Fibroblast of lung (primary cell): ENCODE results near the gene PRKAA1. TPM values are rescaled to one million over a fixed set of nuclear protein-coding genes. Genes with fewer than 3 reads are reported as not detected.

Experiments used
- DNase-seq, 2 donors: peaks; one replicate each; pipeline versions ENCODE4 v3.0.0 to v3.0.0-alpha.2; 2010; ENCODE audit warnings: low read depth in 2 of 2
- H2AFZ ChIP-seq: 2 replicates; pipeline ENCODE4 v1.5.1; 2012; ENCODE audit warnings: low read length, control low read depth, inconsistent platforms
- H3K27ac ChIP-seq: 2 replicates; pipeline ENCODE4 v1.5.1; 2011; ENCODE audit warnings: low read length, control low read depth; ENCODE audit not compliant: insufficient read depth
- H3K27me3 ChIP-seq: 2 replicates; pipeline ENCODE4 v1.5.1; 2011; ENCODE audit warnings: mild to moderate bottlenecking, low read length; ENCODE audit not compliant: control insufficient read depth, insufficient read depth
- H3K36me3 ChIP-seq: 2 replicates; pipeline ENCODE4 v1.5.1; 2011; ENCODE audit warnings: low read length; ENCODE audit not compliant: control insufficient read depth, insufficient read depth
- H3K4me1 ChIP-seq: 2 replicates; pipeline ENCODE4 v1.5.1; 2011; ENCODE audit warnings: low read length; ENCODE audit not compliant: control insufficient read depth, insufficient read depth; ENCODE audit errors: extremely low read depth
- H3K4me2 ChIP-seq: 2 replicates; pipeline ENCODE4 v1.5.1; 2011; ENCODE audit warnings: low read length, control low read depth; ENCODE audit not compliant: insufficient read depth; ENCODE audit errors: extremely low read depth
- H3K4me3 ChIP-seq, 4 experiments: fragments of 200-600 bp in 1 of 4; sonication (generic) in 1 of 4; replicated peaks in 1 of 4; 2 replicates each; pipeline ENCODE4 v1.5.1; 2011 to 2016; ENCODE audit warnings: low read length in 4 of 4, low read depth in 3 of 4, mild to moderate bottlenecking in 3 of 4, control low read depth in 2 of 4, inconsistent platforms in 1 of 4, mixed read lengths in 1 of 4; ENCODE audit not compliant: insufficient read depth in 1 of 4; ENCODE audit errors: control extremely low read depth in 1 of 4
- H3K79me2 ChIP-seq: 2 replicates; pipeline ENCODE4 v1.5.1; 2012; ENCODE audit warnings: mild to moderate bottlenecking, low read length, inconsistent platforms; ENCODE audit not compliant: control insufficient read depth, insufficient read depth
- H3K9ac ChIP-seq: 2 replicates; pipeline ENCODE4 v1.5.1; 2011; ENCODE audit warnings: mild to moderate bottlenecking, low read length, control low read depth; ENCODE audit not compliant: insufficient read depth
- H3K9me3 ChIP-seq: 2 replicates; pipeline ENCODE4 v1.5.1; 2012; ENCODE audit warnings: low read depth, low read length; ENCODE audit not compliant: control insufficient read depth, insufficient read depth
- H4K20me1 ChIP-seq: 2 replicates; pipeline ENCODE4 v1.5.1; 2011; ENCODE audit warnings: low read length; ENCODE audit not compliant: control insufficient read depth, insufficient read depth; ENCODE audit errors: extremely low read depth
- CTCF ChIP-seq, 2 donors: IDR thresholded peaks in 1 of 2; conservative IDR thresholded peaks in 1 of 2; 1 replicate in 1 of 2; 2 replicates in 1 of 2; pipeline ENCODE4 v1.5.1; 2011 to 2012; ENCODE audit warnings: low read length in 2 of 2, control low read depth in 1 of 2, inconsistent platforms in 1 of 2, low read depth in 1 of 2, mild to moderate bottlenecking in 1 of 2
- EZH2 ChIP-seq: IDR thresholded peaks from 2 replicates; pipeline ENCODE4 v1.5.1; 2012; ENCODE audit warnings: low read length, control low read depth, mild to moderate bottlenecking; ENCODE audit errors: missing control alignments
- polyA plus RNA-seq, 2 donors: library from polyadenylated mRNA; depleted of rRNA in 1 of 2; stranded (reverse) in 1 of 2; unstranded in 1 of 2; fragments of >200 nt; gene quantifications; 2 replicates each; pipeline ENCODE4 v1.2.1, GENCODE V29; 2011 to 2012; ENCODE audit warnings: missing spikeins in 1 of 2
- total RNA-seq: library from RNA; depleted of rRNA; stranded (reverse); fragments of >200 nt; gene quantifications from 2 replicates; pipeline ENCODE4 v1.2.1, GENCODE V29; 2014

The PRKAA1 gene
- total and polyA plus RNA-seq, 2 donors (not counting 1 experiment from before 2014, with no cell fraction given): 106 to 107 TPM

GRCh38 chr5:40776658-40776977, 21.6 kb downstream of the PRKAA1 start:
- Histone ChIP-seq H3K79me2 (peaks cover 56% of the 10 kb centered on the region), H4K20me1 (no peaks in the 10 kb centered on the region), H3K36me3 (peaks cover 6% of the 10 kb centered on the region), H3K9ac (no peak overlapping the region), H3K9me3 (no peaks in the 10 kb centered on the region), H3K4me1 (peaks cover under 1% of the 10 kb centered on the region), H3K27me3 (no peaks in the 10 kb centered on the region), H2AFZ (no peak overlapping the region), H3K27ac (no peak overlapping the region), H3K4me3 (no peak overlapping the region), H3K4me2 (no peak overlapping the region)
- no peak for TF ChIP-seq CTCF (conservative IDR thresholded peaks at IDR 0.05 in 1 of 2, IDR thresholded peaks at IDR 0.05 in 1 of 2; ENCODE audit: low read depth in 1 of 2, low read length in 2 of 2)
- no peak for TF ChIP-seq EZH2
- DNase-seq: no peak

GRCh38 chr5:40775846-40776657, 22.1 kb downstream of the PRKAA1 start:
- DNase-seq: no peak
- H3K9ac ChIP-seq: no peak overlapping the region
- no peaks in the 10 kb centered on the region for H3K4me1 ChIP-seq
- no peak overlapping the region for H2AFZ ChIP-seq
- no peaks in the 10 kb centered on the region for H3K27me3 ChIP-seq
- H4K20me1 ChIP-seq: no peaks in the 10 kb centered on the region
- no peak for TF ChIP-seq CTCF (conservative IDR thresholded peaks at IDR 0.05 in 1 of 2, IDR thresholded peaks at IDR 0.05 in 1 of 2; ENCODE audit: low read depth in 1 of 2, low read length in 2 of 2)
- peaks cover 6% of the 10 kb centered on the region for H3K36me3 ChIP-seq
- peak overlapping the region; percentile 36 for H3K4me2 ChIP-seq
- peaks cover 51% of the 10 kb centered on the region for H3K79me2 ChIP-seq
- H3K4me3 ChIP-seq: no peak overlapping the region
- H3K9me3 ChIP-seq: no peaks in the 10 kb centered on the region
- no peak overlapping the region for H3K27ac ChIP-seq

GRCh38 chr5:40775085-40775845, 22.9 kb downstream of the PRKAA1 start:
- Histone ChIP-seq H3K4me1 (no peaks in the 10 kb centered on the region), H3K27ac (no peak overlapping the region), H3K9me3 (no peaks in the 10 kb centered on the region), H4K20me1 (no peaks in the 10 kb centered on the region), H3K79me2 (peaks cover 43% of the 10 kb centered on the region), H2AFZ (no peak overlapping the region), H3K4me2 (no peak overlapping the region), H3K9ac (no peak overlapping the region), H3K4me3 (no peak overlapping the region), H3K36me3 (peaks cover 6% of the 10 kb centered on the region), H3K27me3 (no peaks in the 10 kb centered on the region)
- DNase-seq: no peak
- TF ChIP-seq EZH2: no peak
- TF ChIP-seq CTCF (conservative IDR thresholded peaks at IDR 0.05 in 1 of 2, IDR thresholded peaks at IDR 0.05 in 1 of 2; ENCODE audit: low read depth in 1 of 2, low read length in 2 of 2): no peak
